ENCODE results near the gene FAM241B.

The FAM241B gene

DNA sequence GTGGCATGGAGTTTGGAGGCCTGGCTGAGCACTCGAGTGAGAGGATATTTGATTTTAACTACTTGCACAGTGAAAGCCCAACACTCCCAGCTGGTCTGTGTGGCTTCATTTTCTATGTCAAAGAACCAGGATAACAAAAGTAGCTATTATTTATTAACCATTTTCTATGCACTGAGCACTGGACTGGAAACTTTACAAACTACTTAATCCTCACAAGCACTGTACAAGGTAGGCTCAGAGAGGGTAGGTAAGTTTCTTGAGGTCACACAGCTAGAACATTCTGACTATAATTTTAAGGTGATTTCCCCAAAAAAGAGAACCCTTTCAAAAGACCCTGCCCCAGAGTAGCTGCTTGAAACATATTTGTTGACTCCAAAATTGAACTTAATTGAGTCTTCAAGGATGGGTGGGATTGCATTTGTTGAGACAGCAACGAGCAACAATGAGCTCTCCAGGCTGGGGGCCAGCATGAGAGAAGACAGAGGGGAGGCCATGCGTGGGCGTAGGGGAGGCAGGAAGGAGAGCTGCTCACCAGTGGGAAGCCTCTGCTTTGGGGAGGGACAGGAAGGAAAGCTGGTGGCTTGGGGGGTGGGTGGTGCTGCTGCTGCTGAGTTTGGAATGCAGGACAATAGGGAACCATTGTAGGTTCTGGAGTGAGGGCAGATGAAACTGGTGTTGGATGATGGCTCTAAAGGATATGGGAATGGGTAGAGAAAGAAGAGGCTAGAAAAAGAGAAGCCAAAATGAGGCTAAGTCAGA is 31.5 kb downstream of the FAM241B start:
- in situ Hi-C loops (cut with MboI; ENCODE audit: low sequenced_read_pairs), result no loop called here

DNA sequence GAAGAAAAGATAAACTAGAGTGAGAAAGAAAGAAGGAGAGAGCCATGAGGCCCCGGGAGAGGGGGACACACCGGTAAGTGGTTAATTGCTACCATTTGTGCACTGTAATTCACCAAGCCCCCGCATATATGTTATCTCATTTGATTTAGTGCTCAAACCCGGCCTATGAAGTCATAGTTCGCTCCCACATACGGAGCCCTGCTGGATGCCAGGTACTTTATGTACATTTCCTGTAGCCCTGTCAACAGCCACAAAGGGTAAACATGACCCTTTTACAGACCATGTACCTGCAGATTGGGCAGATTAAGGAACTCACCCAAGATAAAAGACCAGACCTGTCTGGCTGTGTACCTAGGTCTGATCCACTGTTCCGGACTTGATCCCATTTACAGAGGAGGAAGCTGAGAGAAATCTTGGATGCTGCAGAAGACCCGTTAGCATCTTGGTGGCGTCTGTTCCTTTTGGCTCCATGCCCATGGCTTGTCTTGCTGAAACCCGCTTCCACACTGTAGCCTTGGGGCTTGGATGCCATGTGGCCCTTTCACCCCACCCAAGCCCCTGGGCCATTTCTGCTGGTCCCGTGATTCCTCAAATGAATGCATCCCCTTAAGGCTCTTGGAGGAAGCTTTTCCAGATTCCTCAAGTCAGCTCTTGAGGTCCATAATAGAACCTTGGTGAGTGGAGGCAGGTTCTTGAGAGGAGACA is 32.3 kb downstream of the FAM241B start:
- in situ Hi-C loops (cut with MboI; ENCODE audit: low sequenced_read_pairs), result no loop called here

GRCh38 chr10:69662901-69663300 is 32.9 kb downstream of the FAM241B start:
- in situ Hi-C loops (cut with MboI; ENCODE audit: low sequenced_read_pairs), result no loop called here

GRCh38 chr10:69663369-69663947 is 33.4 kb downstream of the FAM241B start:
- in situ Hi-C loops (cut with MboI; ENCODE audit: low sequenced_read_pairs), result no loop called here

- in situ Hi-C loops (cut with MboI; ENCODE audit: low sequenced_read_pairs), result no loop called here
Measured at GRCh38 chr10:69665474-69666320, 35.6 kb downstream of the FAM241B start.

GRCh38 chr10:69666756-69667155 is 36.7 kb downstream of the FAM241B start:
- in situ Hi-C loops (cut with MboI; ENCODE audit: low sequenced_read_pairs), result no loop called here

DNA sequence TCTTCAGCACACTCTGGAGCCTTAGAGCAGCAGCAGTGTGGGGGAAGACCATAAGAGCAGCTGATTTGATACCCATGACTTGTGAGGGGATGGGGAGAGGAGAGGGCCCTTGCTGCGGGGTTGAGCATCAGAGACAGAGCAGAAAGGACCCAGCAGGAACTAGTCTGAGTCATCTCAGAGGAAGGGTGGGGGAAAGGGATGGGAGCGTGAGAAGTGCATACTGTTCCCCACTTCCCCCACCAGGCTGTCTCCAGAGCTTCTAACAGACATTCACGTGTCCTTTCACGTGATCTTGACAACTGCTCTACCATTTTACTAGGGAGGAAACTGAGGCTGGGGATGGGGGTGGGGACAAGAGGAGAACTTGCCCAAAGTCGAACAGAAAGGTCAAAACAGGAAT is 38.7 kb downstream of the FAM241B start:
- in situ Hi-C loops (cut with MboI; ENCODE audit: low sequenced_read_pairs), result no loop called here

DNA sequence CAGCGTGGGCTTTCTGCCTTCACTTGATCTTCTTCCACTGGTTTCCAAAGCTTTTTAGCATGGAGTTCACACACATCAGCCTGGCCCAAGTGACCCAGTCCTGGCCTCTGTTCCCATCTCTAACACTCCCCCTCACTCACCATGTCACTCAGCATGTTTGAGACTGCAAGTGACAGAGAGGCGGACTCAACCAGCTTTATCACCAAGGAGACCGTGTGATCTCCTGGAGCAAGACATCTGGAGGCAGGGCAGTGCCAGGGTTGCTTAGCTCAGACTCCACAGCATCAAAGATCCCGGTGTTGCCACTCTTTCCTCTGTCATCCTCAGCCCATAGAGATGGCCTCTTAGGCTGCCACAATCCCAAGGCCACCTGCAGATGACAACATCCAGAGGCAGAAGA is 39.4 kb downstream of the FAM241B start:
- in situ Hi-C loops (cut with MboI; ENCODE audit: low sequenced_read_pairs), result no loop called here

- in situ Hi-C loops (cut with MboI; ENCODE audit: low sequenced_read_pairs), result no loop called here
Measured at GRCh38 chr10:69673521-69673920, 43.5 kb downstream of the FAM241B start.

- in situ Hi-C loops (cut with MboI; ENCODE audit: low sequenced_read_pairs), result no loop called here
Measured at GRCh38 chr10:69674786-69675185, 44.7 kb downstream of the FAM241B start.

DNA sequence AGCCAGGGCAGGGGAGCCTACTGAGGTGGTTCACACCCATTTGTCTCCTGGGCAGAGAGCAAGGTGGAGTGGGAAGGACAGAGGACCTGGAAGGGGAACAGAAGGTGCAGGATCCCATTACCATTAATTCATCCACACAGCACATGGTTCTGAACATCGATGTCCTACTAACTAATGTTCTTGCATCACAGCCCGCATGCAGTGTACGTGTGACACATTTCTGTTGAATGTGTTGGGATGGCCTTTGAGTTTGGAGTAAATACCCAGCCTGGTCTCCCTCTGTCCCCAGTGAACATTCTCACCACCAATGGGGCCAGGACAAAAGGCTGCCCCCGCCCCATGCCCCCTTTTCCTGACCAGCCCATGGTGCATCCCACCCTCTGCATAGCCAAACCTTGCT is 46.3 kb downstream of the FAM241B start:
- in situ Hi-C loops (cut with MboI; ENCODE audit: low sequenced_read_pairs), result no loop called here

GRCh38 chr10:69677985-69678654 is 48.1 kb downstream of the FAM241B start:
- in situ Hi-C loops (cut with MboI; ENCODE audit: low sequenced_read_pairs), result no loop called here

GRCh38 chr10:69679736-69680135 is 49.7 kb downstream of the FAM241B start:
- in situ Hi-C loops (cut with MboI; ENCODE audit: low sequenced_read_pairs), result no loop called here

- in situ Hi-C loops (cut with MboI; ENCODE audit: low sequenced_read_pairs), result no loop called here
Measured at GRCh38 chr10:69680610-69681009, 50.6 kb downstream of the FAM241B start.

DNA sequence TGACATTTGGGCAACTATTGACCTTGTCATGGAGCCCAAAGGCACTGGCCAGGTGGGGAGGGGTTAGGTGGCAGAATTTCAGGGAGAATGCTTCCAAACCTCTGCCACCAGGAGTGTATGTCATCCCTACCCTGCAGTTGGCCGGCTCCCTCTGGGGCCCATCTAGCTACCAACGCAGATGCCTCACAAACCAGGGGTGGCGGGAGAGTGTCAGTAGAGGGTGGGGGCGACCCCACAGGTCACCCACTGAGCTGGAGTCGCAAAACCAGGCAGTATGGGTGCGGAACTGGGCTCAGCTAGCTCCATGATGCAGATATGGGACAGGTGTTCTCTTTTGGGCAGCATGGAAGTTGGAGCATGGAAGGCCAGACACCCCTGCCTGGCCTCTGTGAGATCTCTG is 51.4 kb downstream of the FAM241B start:
- in situ Hi-C loops (cut with MboI; ENCODE audit: low sequenced_read_pairs), result no loop called here

GRCh38 chr10:69682955-69683474 is 53.0 kb downstream of the FAM241B start:
- in situ Hi-C loops (cut with MboI; ENCODE audit: low sequenced_read_pairs), result no loop called here

Measured in hTERT RPE-1 (cell line).